Tibial nerve (tissue), 4 donors: ENCODE measurements around the gene RANBP10.
"Not testable (repeated sequence)": the region's sequence is repeated elsewhere in the genome, so short reads cannot be mapped to it uniquely, and the experiment has no call there.

Experiments
- CTCF ChIP-seq, 5 experiments: fragments of 200-600 bp in 3 of 5; fragments of 450-650 bp in 2 of 5; sonication (generic) in 3 of 5; IDR thresholded peaks; one replicate each; pipeline ENCODE4 v1.5.1; 2016 to 2019; ENCODE audit warnings: antibody characterized with exemption in 5 of 5, mild to moderate bottlenecking in 3 of 5, moderate library complexity in 2 of 5
- EP300 ChIP-seq, 2 donors: sonication (generic); formaldehyde crosslinking; IDR thresholded peaks; one replicate each; pipeline ENCODE4 v1.6.1; 2017; ENCODE audit warnings: antibody characterized with exemption in 2 of 2, mild to moderate bottlenecking in 1 of 2
- POLR2A ChIP-seq, 2 donors: fragments of 450-650 bp; IDR thresholded peaks; one replicate each; pipeline ENCODE4 v1.6.1; 2017; ENCODE audit warnings: antibody characterized with exemption in 2 of 2, mild to moderate bottlenecking in 2 of 2, moderate library complexity in 2 of 2

DNA sequence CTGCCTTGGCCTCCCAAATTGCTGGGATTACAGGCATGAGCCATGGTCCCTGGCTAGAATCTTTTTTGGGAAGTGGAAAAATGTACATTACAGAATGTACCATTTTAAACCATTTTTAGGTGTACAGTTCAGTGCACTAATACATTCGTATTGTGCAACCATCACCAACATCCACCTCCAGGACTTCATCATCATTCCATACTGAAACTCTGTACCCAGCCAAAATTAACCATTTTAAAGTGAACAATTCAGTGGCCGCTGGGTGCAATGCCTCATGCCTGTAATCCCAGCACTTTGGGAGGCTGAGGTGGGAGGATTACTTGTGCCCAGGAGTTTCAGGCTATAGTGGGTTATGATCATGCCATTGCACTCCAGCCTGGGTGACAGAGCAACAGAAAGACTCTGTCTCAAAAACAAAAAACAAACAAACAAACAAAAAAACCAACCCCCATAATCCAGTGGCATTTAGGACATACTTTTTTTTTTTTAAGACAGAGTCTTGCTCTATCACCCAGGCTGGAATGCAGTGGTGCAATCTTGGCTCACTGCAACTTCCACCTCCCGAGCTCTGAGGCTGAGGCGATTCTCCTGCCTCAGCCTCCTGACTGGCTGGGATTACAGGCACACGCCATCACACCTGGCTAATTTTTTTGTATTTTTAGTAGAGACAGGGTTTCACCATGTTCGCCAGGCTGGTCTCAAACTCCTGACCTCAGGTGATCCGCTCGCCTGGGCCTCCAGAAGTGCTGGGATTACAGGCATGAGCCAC is 112.7 kb downstream of the RANBP10 start:
- TF ChIP-seq POLR2A, CTCF, EP300 (IDR thresholded peaks at IDR 0.05): not testable (repeated sequence)
